Stimulated activated CD8-positive, alpha-beta memory T cell treated with anti-CD3 and anti-CD28 coated beads, Interleukin-12 subunit alpha, Interleukin-12 subunit beta, amount 100 ng/mL, for 24 hours (primary cell): ENCODE data around the gene WNT3A.
A peak's percentile ranks its signal among the peaks of the same experiment; 100 is the strongest.

Experiments
- DNase-seq: peaks from one replicate; pipeline ENCODE4 v3.0.0-alpha.2; 2020; ENCODE audit errors: extremely low read depth

WNT3A gene

DNA sequence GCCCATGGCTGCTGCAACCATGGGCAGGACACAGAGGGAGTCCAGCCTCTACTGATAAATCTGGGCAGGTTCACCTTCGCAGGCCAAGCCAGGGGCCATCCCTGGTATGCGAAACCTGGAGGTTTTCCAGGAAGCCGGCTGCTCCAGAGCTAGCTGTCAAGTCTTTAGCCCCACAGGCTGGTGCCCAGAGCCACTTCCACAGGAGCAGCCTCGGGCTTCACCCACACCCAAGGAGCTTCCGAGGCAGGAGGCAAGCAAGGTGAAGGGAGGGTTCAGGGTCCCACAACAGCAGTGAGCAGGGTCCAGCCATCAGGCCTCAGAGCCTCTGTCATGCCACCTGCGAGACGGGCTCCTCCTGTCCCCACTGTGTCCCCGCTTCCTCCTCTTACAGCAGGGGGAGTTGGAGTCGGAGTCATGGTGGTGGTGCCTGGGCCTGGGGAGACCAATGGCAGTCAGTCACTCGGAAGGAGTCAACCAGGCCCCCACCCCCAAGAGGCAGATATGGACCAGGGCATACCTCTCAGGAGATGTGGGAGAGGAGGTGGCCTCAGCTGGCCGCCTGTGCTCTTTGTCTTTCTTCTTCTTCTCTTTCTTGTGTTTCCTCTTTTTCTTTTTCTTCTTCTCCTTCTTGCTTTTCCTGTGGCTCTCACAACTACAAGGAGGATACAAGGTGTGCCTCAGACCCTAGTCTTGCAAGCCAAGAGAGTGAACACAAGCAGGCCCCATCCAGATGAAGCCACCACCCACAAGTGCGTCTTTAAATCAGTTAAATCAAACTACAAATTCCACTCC is 94.2 kb downstream of the WNT3A start:
- no peak for DNase-seq

DNA sequence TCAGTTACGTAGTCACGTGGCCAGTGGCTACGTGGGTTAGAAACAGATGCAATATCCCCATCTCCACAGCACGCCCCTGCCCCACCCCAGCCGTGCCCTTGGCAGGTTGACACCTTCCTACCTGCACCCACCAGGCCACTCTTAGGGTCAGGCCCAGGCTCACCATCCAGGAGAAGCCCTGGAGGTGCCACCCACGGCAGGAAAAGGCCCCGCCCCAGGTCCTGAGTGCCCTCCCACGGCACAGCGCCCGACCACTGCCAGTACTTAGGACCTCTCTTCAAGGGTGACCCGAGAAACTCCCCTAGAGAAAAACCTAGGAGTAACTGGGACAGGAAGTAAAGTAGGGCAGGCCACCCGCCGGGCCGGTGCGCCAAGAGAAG is 94.8 kb downstream of the WNT3A start:
- no peak for DNase-seq

- no peak for DNase-seq
Observed at GRCh38 chr1:228101994-228102790, 95.4 kb downstream of the WNT3A start.

- peak; percentile 90 for DNase-seq
Observed at GRCh38 chr1:228102791-228103620, 96.2 kb downstream of the WNT3A start, which contains the start of gene C1orf35. TSS of gene C1orf35 (minus strand) at chr1:228103325. CDS start at chr1:228103227, 98 bp downstream.

DNA sequence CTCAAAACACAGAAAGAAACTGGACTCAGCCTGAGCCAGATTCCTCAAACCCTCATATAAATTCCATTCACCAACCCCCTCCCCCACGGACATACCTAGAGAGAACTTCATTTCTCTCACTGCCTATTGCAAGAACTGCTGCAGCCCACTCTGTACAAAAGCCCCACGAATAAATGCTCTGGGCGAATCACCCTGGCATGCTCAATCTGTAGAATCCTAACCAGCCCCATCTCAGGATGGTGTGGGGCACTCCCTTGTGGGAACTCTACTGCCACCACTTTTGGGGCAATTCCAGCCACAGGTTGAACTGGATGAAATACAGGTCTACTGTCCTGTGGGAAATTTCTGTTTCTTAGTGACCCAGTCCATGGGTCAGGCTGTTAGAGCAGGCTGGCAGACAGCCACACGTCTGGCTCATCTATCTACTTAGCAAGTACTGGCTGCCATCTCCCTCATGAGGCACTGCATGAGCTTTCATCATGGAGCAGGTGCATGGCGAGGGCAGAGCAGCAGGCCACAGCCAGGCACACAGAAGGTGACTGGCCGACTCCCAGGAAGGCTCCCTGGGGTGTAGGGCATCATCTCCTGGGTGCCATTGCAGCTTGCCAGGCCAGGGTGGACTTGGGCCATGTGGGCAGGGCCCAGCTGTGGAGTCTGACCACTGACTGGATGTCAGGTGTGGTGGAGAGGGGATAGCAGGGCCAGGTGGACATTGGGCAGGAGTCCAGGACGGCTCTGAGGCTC is 97.9 kb downstream of the WNT3A start:
- no peak for DNase-seq

- DNase-seq, result no peak
Observed at GRCh38 chr1:228105270-228105995, 98.6 kb downstream of the WNT3A start.

DNA sequence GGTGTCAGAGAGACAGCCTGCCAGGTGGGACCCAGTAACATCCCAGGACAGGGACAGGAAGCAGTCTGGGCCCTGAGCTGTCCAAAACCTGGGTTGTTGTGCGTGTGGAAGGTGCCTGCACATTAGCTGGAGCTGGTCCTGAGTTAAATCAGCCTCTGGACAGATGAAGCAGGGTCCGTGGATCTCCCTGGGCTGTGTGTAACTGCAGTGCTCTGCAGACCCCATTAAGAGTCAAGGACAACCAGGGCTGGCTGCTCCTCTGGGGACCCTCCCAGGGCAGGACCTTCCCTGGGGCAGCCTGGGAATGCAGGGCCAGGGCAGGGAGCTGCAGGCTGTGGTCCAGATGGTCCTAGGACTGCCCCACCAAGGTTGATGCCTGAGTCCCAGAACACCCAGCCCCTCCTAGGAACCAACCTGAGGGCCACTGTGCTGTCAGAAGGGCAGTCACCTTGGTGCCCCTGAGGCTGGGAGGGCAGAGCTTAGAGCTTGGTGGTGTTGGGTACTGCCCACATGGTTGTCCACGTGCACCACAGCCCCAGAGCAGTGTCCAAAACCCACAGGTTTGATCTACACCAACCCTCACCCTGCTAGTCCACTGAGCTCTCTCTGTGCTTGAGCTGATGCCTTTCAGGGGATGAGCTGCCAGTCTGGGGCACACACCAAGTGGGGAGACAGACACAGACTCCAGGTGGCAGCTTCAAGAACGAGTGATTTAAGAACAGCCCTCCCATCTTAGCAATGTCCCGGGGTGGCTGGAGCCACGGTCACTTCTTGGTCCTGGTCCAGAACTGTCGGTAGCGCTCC is 99.4 kb downstream of the WNT3A start:
- DNase-seq, result no peak

DNA sequence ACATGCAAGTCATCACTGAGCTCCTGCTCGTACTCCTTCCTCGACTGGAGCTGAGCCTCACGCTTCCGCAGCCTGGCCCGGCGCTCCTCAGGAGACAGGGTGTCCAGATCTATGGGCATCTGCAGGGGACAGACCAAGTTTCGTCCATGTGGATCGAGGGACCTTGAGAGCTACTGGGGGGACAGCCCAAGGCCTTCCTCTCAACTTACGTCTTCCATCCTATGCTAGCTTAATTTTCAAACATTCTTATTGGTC is 99.9 kb downstream of the WNT3A start:
- DNase-seq, result no peak

DNA sequence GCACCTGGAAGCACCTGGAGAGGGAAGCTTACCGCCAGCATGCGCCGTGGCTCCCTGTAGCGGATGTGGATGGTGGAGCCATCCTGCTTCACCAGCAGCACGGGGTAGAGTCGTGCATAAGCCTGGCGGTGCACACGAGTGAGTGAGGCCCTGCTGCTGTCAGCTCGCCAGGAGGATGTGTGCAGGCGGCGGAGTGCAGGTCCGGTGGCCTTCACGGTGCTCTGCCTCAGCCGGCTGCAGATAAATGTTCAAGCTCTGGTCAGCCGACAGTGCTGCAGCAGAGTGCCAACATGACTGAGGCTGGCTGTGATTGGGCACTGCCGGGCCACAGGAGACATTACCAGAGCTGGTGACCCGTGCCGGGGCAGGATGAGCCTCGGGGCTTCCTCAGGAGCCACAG is 100.8 kb downstream of the WNT3A start:
- no peak for DNase-seq

DNA sequence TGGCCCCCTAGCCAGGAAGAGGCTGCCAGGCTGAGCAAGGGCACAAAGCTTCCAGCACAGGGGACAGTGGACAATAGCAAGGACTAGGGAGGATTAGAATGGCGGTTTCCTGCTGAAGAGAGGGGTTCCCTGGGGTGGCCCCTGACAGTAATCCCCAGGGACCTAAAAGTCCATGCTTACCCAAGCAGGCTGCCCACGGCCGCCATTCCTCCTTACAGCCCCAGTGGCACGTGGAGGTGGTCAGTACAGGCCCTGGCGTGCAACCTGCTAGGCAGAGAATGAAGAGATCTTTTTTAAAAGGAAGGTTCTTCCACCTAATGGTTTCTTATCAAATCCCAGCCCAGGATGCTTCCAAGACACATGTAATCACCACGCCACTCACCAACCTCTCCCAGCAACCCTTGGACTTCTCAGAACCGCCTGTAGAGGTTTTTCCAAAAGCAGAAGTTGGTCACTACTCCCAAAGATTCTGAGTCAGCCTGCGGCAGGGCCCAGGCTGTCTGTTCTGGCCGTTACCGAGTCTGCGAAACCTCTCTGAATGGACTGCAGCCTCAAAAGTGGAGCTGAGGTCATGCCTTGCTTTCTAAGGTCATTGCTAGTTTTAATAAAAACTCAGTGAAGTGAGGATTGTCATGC is 101.4 kb downstream of the WNT3A start:
- no peak for DNase-seq

GRCh38 chr1:228108742-228109072 is 101.9 kb downstream of the WNT3A start:
- DNase-seq, result no peak

- DNase-seq, result peak; percentile 88
Observed at GRCh38 chr1:228109073-228109961, 102.5 kb downstream of the WNT3A start, which contains the start of gene MRPL55. TSS of gene MRPL55 (minus strand) at chr1:228109299. CDS start at chr1:228108260, 1,039 bp downstream.

GRCh38 chr1:228109962-228110488 is 103.2 kb downstream of the WNT3A start:
- DNase-seq, result no peak

- no peak for DNase-seq
Observed at GRCh38 chr1:228110556-228110955, 103.8 kb downstream of the WNT3A start.
